Measurements from ENCODE around the gene SLC9A3.
"Not testable (repeated sequence)": the region's sequence is repeated elsewhere in the genome, so short reads cannot be mapped to it uniquely, and the experiment has no call there.

The SLC9A3 gene

DNA sequence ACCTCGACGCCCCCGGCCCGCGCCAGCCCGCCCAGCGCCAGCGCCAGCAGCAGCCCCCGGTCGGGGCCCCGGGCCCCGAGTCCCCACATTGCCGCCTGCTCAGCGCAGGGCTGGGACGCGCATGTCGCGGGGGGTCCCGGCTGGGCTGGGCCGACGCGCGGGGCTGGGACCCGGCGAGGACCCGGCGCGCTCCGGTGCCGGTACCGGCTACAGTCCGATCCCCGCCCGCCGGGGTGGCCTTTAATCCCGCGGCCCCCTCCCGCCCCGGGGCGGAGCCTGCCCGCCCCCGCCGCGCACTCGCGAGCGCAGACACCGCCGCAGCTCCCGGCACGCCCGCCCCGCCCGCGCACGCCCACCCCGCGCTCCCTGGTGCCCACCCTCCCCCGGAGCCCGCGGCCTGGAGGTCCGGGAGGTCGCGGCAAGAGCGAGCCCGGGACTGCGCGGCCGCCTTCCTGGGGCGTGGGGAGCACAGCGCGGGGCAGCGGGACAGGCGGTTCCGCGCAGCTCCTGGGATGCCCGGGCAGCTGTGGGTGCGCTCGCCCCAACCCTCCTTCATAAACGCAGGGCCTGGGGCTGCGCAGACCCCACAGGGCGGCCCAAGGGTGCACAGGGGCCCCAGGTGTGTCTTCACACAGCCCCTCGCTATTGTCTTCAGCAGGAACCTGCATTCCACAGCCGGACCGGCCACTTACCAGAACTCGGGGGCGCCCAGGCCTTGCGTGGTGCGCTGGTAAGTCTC, at the start of gene SLC9A3:
TSS of gene SLC9A3 (minus strand) at position 216 of the 739 bp plus-strand sequence.
- DNase-seq: no peak

- no peak for DNase-seq
These were observed 49.7 kb upstream of the SLC9A3 start for GRCh38 chr5:573976-574375.

DNA sequence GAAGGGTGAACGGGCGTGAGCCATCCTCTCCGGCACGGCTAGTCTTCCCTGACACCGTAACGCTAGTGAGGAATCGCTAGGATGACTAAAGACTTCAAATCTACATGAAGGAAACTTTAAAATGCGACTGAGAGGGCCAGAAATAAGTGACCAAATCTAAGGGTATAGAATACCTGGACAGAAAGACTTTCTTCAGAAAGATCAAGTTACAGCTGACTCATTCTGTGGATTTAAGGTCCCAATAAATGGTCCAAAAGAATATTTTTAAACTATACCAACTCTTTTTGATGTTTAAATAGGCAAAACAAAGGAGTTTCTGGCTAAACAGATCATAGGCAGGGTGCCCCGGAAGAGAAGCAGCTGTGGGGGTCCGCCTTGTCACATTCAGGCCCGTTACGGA, 49.0 kb upstream of the SLC9A3 start:
- no peak for DNase-seq

DNA sequence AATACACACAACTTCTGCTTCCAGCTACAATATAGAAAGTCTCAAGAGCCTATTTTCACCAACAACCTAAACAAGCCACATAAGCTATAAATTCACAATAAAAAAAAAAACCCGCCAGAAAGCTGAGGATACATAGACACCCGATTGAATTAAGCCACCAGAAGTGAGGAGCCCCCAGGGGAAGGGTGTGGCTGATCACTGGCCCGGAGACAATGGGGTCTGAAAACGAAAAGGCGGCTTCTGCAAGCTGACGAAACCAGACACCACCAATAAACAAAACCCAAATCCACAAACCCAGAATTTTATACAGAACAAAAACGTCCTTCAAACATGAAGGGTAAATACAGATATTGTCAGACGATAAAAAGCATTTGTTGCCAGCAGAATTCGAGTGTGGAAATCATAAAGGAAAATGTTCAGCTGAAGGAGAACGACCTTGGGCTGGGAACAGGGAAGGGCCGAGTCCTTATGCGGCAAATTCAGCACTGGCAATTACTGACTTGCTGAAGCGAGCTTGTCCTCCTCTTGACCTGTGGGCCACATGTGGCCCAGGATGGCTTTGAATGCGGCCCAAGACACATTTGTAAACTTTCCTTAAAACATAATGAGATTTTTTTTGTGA, 48.3 kb upstream of the SLC9A3 start:
- no peak for DNase-seq

DNA sequence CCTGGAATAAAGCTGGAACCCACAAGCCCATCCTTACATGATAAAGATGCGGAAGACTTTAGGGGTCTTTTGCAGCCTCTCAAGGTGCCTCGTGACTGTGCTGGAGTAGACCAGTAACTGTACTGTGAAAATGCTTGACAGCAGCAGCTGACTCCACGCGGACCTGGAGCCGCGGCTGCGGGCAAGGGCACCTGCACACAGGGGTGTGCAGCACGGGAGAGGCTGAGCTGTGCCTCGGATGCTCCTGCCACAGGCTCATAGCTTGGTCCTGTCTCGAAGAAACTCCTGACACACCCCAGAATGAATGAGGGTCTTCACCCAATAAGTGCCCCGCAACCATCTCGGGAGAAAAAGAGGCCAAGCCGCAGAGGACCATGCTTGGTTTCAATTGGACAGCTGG, 47.5 kb upstream of the SLC9A3 start:
- DNase-seq: no peak

DNA sequence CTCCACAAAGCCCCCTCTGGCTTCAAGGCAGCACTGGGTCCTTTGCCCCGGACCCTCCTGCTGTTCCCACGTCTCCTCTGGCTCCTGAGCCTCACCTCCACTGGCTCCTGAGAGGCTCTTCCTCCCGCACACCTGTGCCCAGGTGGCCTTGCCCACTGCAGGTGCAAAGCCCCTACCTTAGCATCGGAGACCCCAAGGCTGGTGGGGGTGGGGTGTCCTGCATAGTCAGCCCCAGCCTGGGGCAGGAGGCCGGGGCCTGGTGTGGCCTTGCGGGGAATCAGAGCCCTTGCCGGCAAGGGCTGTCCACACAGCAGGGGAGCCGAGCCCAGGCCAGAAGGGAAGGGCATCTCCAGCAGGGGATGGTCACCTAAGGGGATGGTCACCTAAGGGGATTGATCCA, 46.6 kb upstream of the SLC9A3 start:
- no peak for DNase-seq

- DNase-seq: no peak
These were observed 46.2 kb upstream of the SLC9A3 start for GRCh38 chr5:570446-570845.

DNA sequence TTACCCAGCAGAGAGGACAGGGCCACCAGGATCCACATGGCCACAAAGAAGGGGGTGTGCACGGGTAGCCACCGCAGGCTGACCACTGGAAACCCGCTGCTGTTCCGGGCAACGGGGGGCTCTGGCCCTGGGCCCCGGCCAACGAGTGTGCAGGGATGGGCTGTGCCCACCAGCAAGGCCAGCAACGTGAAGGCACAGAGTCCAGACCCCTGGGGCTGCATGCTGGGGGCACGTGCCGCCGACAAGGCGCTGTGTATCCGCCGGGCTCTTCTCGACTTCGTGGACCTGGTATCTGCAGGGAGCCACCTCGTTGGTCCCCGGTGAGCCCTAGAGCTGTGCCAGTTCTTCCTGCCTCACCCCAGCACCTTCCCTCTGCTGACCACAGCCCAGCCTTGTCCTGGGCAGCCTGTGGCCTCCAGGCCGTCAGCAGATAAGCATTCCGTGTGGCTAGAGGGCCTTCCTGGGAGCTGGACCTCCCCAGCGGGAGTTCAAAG, 45.7 kb upstream of the SLC9A3 start:
- no peak for DNase-seq

DNA sequence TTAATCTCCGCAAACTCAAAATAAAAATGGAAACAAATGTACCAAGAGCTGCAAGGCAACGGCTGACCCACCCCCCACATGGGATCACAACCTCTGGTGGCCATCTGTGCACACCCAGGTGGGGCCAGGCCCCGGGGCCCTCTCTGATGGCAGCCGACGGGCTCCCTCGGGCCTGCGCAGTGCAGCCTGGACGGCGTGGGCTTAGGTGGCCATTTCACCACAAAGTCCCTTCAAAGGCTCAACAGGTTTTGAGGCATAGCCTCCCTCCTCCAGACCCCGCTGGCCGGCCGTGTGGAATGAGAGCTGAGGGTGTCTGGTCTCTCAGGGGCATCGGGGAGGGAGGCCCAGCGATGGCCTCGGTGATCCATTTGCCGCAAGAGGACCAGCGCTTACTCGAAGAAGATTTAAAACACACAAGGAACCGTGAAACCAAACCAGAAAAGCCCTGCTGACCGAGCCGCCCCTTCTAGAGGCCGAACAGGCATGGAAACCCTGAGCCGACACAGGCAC, 45.2 kb upstream of the SLC9A3 start:
- DNase-seq: no peak

GRCh38 chr5:568809-569208, 44.6 kb upstream of the SLC9A3 start:
- DNase-seq: no peak

DNA sequence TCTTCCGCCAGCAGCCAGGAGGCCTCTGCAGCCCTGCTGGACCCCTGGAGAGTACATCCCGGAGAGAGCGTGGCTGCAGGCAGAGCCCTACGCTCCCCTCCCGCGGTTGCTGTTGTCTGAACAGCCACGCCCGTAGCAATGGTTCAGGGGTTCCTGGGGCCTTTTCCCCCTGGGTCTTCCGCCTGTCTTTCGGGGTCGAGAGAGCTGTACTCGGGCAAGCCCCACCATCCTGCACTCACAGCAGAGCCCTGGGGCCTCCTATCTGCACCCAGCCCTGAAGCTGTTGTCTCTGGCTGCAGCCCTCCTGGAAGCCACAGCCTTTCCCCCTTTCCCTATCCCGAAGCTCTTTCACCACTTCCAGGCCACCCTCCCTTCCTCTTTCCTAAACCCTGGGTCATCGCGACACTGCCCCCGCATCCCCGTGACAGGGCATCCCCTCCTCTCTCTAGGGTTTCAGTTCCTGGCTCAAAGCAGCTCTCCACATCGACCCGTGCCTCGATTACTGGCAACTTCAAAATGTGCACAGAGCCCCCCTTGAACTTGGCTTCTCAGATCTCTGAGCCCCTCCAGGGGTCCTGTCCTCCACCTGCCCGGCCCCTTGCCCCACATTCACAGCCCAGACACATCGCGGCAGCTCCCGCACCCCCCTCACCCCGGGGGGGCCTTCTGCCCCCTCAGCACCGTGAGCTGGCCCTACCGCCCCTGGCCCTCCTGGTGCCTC, 44.0 kb upstream of the SLC9A3 start:
- no peak for DNase-seq

GRCh38 chr5:567664-568060, 43.4 kb upstream of the SLC9A3 start:
- DNase-seq: no peak

DNA sequence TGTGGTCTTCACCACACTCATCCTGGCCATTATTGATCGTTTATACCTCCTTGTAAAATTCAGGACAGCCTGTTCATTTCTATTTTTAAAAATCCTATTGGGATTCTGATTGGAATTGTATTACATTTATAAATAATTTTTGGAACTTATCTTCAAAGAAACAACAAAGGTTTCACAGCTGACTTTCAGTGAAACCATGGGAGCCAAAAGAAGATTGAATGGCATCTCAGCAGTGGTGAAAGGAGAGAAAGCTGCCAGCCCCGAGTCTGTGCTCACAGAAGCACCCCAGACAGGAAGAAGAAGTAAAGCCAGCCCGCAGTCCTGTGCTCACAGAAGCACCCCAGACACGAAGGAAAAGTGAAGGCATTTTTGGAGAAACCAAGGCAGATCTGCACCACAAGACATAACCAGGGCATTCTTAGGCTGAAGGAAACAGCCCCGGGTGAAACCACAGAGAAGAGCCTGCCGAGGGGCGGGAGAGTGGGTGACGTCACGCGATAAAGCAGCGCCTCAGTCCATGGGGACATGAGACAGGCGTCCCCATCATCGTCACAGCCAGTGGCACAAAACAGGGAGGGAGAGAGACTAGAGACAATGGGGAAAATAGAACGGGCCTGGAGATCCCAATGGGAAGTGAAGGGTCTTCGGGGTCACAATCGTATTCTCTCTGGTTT, 42.5 kb upstream of the SLC9A3 start:
- no peak for DNase-seq

- DNase-seq: no peak
These were observed 41.7 kb upstream of the SLC9A3 start for GRCh38 chr5:565782-566440.

- no peak for DNase-seq
These were observed 37.2 kb upstream of the SLC9A3 start for GRCh38 chr5:561408-561807.

- no peak for DNase-seq
These were observed 36.5 kb upstream of the SLC9A3 start for GRCh38 chr5:560792-561166.

- no peak for DNase-seq
These were observed 34.7 kb upstream of the SLC9A3 start for GRCh38 chr5:558871-559503.

DNA sequence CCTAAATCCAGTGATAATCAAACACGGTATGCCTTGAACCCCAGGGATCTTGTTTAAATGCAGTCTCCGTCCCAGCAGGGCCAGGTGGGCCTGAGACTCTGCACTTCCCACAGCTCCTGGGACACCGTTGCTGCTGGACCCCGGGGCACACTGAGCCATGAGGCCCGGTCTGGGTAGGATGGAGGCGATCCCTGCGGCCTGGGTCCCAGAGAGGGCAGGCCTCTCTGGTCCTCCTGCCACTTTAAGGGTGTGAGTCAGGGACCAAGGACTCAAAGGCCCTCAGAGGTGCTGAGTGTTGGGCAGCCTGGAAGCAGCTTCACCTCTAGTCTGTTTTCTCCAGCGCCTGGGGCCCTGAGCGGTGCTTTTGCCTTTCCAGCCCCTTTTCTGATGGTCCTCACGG, 34.1 kb upstream of the SLC9A3 start:
- no peak for DNase-seq

GRCh38 chr5:557917-558316, 33.7 kb upstream of the SLC9A3 start:
- DNase-seq: not testable (repeated sequence)

DNA sequence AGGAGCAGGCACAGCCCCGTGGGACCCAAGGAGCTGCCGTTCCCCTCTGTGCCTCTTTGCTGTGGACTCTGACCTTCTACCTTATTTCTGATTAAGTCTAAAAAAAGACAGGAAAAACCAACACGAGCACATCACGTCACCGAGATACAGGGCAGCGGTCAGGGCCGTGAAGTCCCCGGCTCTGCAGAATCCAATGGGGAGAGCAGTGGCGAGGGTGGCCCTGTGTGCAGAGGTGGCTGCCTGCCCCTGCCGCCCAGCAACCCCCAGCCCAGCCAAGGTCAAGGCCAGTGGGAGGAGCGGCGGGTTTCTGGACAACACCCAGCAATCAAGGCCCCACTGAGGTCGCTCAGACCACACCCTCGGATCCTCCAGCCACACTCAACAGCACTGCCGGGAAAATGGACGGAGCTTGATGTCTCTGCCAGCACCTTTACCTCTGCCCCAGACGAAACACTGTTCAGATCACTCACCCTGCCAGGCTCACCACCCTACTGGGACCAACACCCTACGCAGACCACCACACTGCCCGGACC, 32.7 kb upstream of the SLC9A3 start:
- no peak for DNase-seq

DNA sequence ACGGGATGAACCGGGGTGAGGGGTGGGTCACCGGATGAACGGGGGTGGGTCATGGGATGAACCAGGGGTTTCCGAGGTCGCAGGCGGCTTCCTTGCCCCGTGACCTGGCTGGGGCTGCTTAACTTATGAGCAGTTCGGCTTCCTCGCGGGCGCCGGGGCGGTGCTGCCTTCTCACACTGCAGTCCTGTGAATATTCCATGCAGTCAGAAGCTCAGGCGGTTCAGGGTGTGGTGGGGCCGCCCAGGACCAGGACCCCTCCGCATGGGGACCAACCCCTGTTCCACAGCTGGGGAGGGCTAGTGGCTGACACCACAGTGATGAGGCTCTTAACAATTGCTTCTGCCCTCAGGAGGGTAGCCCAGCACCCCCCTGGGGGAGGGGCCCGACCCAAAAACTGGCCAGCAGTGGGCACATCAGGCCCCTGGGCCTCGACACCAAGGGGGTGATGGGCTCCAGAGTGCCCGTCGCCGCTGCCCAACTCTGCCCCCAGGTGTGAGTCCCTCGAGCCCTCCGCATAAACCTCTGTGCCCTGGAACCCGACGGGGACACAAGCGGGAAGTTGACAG, 30.9 kb upstream of the SLC9A3 start:
- no peak for DNase-seq
